Panc1 (cell line): ENCODE results near the gene ADARB1.

Source experiments
- CTCF ChIP-seq: fragments of 450-650 bp; IDR thresholded peaks from 2 replicates; pipeline ENCODE4 v1.5.1; 2017; ENCODE audit warnings: mild to moderate bottlenecking
- REST ChIP-seq, 2 experiments: IDR thresholded peaks; 2 replicates each; pipeline ENCODE4 v1.6.1; 2011 to 2012; ENCODE audit warnings: low read depth in 2 of 2, control low read depth in 1 of 2, low read length in 1 of 2, mild to moderate bottlenecking in 1 of 2, moderate library complexity in 1 of 2; ENCODE audit not compliant: insufficient read depth in 1 of 2

GRCh38 chr21:45032977-45033710, 41.2 kb upstream of the ADARB1 start:
- TF ChIP-seq REST (IDR thresholded peaks at IDR 0.05; ENCODE audit: insufficient read depth in 1 of 2, low read depth in 2 of 2, low read length in 1 of 2), result no peak
- TF ChIP-seq CTCF, result no peak
